ENCODE data around the gene NATD1.

DNA sequence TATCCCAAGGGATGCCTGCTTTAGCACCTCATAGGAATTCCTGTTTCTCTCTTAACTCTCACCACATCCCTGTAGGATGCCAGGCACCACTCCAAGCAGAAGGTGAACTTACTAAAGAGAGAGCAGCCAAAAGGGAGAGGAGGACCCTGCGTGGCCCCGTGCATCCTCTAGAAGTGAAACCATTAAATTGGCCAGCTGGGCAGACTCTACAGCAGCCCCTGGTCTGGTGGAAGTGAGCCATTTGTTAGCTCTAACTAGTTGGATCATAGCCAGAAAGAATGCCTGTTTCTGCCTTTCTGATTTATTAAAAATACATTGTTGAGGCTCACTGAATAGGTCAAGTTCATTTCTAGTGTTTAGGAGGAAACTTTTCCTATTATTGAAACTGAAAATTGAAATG lies 61.5 kb downstream of the NATD1 start:
- TF ChIP-seq, protein P1, sequence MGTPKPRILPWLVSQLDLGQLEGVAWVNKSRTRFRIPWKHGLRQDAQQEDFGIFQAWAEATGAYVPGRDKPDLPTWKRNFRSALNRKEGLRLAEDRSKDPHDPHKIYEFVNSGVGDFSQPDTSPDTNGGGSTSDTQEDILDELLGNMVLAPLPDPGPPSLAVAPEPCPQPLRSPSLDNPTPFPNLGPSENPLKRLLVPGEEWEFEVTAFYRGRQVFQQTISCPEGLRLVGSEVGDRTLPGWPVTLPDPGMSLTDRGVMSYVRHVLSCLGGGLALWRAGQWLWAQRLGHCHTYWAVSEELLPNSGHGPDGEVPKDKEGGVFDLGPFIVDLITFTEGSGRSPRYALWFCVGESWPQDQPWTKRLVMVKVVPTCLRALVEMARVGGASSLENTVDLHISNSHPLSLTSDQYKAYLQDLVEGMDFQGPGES (IDR thresholded peaks at IDR 0.05): no peak
- TF ChIP-seq SMC3 (IDR thresholded peaks at IDR 0.05; ENCODE audit: borderline replicate concordance, low read length): no peak
- TF ChIP-seq POLR2AphosphoS5 (IDR thresholded peaks at IDR 0.05; ENCODE audit: low read length): no peak
- TF ChIP-seq EZH2 (IDR thresholded peaks at IDR 0.05; ENCODE audit: borderline replicate concordance, control insufficient read depth, low read depth, low read length): no peak
- no peak for TF ChIP-seq FOXK2 (IDR thresholded peaks at IDR 0.05)
- no peak for TF ChIP-seq CBX3 (IDR thresholded peaks at IDR 0.05; ENCODE audit: borderline replicate concordance, low read depth)
- no peak for TF ChIP-seq NFIC (IDR thresholded peaks at IDR 0.05; ENCODE audit: low read depth, low read length)
- TF ChIP-seq, protein P2, sequence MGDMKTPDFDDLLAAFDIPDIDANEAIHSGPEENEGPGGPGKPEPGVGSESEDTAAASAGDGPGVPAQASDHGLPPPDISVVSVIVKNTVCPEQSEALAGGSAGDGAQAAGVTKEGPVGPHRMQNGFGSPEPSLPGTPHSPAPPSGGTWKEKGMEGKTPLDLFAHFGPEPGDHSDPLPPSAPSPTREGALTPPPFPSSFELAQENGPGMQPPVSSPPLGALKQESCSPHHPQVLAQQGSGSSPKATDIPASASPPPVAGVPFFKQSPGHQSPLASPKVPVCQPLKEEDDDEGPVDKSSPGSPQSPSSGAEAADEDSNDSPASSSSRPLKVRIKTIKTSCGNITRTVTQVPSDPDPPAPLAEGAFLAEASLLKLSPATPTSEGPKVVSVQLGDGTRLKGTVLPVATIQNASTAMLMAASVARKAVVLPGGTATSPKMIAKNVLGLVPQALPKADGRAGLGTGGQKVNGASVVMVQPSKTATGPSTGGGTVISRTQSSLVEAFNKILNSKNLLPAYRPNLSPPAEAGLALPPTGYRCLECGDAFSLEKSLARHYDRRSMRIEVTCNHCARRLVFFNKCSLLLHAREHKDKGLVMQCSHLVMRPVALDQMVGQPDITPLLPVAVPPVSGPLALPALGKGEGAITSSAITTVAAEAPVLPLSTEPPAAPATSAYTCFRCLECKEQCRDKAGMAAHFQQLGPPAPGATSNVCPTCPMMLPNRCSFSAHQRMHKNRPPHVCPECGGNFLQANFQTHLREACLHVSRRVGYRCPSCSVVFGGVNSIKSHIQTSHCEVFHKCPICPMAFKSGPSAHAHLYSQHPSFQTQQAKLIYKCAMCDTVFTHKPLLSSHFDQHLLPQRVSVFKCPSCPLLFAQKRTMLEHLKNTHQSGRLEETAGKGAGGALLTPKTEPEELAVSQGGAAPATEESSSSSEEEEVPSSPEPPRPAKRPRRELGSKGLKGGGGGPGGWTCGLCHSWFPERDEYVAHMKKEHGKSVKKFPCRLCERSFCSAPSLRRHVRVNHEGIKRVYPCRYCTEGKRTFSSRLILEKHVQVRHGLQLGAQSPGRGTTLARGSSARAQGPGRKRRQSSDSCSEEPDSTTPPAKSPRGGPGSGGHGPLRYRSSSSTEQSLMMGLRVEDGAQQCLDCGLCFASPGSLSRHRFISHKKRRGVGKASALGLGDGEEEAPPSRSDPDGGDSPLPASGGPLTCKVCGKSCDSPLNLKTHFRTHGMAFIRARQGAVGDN (IDR thresholded peaks at IDR 0.05): no peak
- TF ChIP-seq TAF1 (IDR thresholded peaks at IDR 0.05; ENCODE audit: borderline replicate concordance, low read depth, low read length): no peak
- TF ChIP-seq, protein P3, sequence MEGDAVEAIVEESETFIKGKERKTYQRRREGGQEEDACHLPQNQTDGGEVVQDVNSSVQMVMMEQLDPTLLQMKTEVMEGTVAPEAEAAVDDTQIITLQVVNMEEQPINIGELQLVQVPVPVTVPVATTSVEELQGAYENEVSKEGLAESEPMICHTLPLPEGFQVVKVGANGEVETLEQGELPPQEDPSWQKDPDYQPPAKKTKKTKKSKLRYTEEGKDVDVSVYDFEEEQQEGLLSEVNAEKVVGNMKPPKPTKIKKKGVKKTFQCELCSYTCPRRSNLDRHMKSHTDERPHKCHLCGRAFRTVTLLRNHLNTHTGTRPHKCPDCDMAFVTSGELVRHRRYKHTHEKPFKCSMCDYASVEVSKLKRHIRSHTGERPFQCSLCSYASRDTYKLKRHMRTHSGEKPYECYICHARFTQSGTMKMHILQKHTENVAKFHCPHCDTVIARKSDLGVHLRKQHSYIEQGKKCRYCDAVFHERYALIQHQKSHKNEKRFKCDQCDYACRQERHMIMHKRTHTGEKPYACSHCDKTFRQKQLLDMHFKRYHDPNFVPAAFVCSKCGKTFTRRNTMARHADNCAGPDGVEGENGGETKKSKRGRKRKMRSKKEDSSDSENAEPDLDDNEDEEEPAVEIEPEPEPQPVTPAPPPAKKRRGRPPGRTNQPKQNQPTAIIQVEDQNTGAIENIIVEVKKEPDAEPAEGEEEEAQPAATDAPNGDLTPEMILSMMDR (IDR thresholded peaks at IDR 0.05 in 2 of 3, conservative IDR thresholded peaks at IDR 0.05 in 1 of 3; ENCODE audit: control insufficient read depth in 2 of 3, extremely low read depth in 1 of 3, insufficient read depth in 1 of 3, low read depth in 3 of 3, low read length in 3 of 3): no peak
- TF ChIP-seq NFYB (IDR thresholded peaks at IDR 0.05; ENCODE audit: insufficient read depth, low read depth, low read length): no peak
- TF ChIP-seq LARP7 (IDR thresholded peaks at IDR 0.05): no peak
- TF ChIP-seq POLR2A (IDR thresholded peaks at IDR 0.05; ENCODE audit: low read depth, low read length): no peak
- TF ChIP-seq CEBPB (IDR thresholded peaks at IDR 0.05; ENCODE audit: borderline replicate concordance in 1 of 2, low read depth in 2 of 2, low read length in 2 of 2): no peak
